ENCODE results near the gene LAMP1.
"Not testable (repeated sequence)": the region's sequence is repeated elsewhere in the genome, so short reads cannot be mapped to it uniquely, and the experiment has no call there.

LAMP1 gene

DNA sequence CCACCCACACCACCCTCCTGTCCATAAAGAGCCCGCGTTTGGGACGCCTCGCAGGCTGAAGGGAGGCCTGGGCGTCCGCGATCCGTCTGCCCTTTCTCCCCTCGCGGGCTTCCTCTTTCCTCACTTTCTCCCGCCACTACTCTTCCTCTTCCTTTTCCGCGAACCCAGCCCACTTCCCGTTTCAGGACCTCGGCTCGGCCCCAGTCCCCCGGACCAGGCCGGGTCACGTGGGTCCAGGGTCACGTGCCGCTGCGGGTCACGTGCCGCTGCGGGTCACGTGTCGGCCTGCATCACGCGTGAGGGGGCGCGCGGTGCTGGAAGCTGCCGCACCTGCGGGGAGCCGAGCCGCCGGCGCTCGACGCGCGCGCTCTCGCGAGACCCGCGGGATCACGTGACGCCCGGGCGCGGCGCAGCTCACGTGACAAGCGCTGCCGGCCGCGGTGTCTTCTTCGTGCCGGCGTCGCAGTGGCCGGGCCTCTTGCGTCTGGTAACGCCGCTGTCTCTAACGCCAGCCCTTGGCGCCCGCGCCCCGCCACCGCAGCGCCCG lies at the start of gene LAMP1:
TSS of gene LAMP1 (plus strand) at position 417 of the 547 bp plus-strand sequence. CDS start 196 bp downstream, outside the sequence.
- peak within 1 kb of the TSS; percentile 89 to 99 (median 93) for H3K9ac ChIP-seq (ENCODE audit: low read length in 5 of 5)
- H3K36me3 ChIP-seq (ENCODE audit: control insufficient read depth in 5 of 5, insufficient read depth in 5 of 5, low read length in 5 of 5) = peaks cover 0 to 3% (median 0%) of the 10 kb centered on the region in 5 donors
- H3K9me3 ChIP-seq (ENCODE audit: control insufficient read depth in 5 of 5, low read length in 5 of 5) = no peaks in the 10 kb centered on the region
- H3K27me3 ChIP-seq (ENCODE audit: control insufficient read depth in 5 of 5, insufficient read depth in 4 of 5, low read length in 5 of 5) = no peaks in the 10 kb centered on the region
- peak within 1 kb of the TSS; percentile 78 to 92 (median 81) for H3K4me3 ChIP-seq (ENCODE audit: low read depth in 1 of 5, low read length in 5 of 5)
- peak within 1 kb of the TSS; percentile 92 for H3K27ac ChIP-seq (ENCODE audit: low read depth, low read length)
- H3K4me1 ChIP-seq (ENCODE audit: control insufficient read depth in 5 of 5, insufficient read depth in 5 of 5, low read length in 5 of 5) = peaks cover 4 to 39% (median 36%) of the 10 kb centered on the region in 5 donors

DNA sequence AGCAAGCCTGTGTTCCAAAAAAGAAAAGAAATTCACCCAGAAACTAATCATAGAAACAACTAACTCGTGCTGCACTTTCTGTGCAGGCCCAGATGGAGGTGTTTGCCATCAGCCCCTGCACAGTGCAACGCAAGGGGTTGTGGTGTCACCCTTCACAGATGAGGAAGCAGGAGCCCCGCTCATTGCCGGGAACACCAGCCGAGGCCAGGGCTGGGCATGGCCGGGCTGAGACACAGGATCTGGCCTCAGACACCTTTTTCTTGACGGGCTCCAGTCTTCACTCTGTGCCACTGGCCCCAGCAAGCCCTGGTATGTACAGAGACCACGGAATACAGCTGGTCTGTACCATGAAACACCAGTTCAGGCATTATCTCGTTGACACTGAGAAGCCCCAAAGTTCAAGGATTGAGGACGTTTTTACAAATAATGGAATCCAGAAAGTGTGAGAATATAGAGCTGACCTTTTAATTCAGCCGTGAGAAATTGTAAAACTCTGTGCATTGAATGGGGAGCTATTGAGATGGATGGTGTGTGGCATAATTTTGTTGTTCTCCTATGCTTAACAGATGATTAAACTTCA lies 44.4 kb upstream of the LAMP1 start:
- H3K4me3 ChIP-seq (ENCODE audit: low read depth in 1 of 5, low read length in 5 of 5) = no peak overlapping the region
- no peak overlapping the region for H3K9ac ChIP-seq (ENCODE audit: low read length in 5 of 5)
- H3K36me3 ChIP-seq (ENCODE audit: control insufficient read depth in 5 of 5, insufficient read depth in 5 of 5, low read length in 5 of 5) = peaks cover 42 to 94% (median 88%) of the 10 kb centered on the region in 5 donors
- H3K4me1 ChIP-seq (ENCODE audit: control insufficient read depth in 5 of 5, insufficient read depth in 5 of 5, low read length in 5 of 5) = no peaks in the 10 kb centered on the region
- H3K27ac ChIP-seq (ENCODE audit: low read depth, low read length) = no peak overlapping the region
- no peaks in the 10 kb centered on the region for H3K27me3 ChIP-seq (ENCODE audit: control insufficient read depth in 5 of 5, insufficient read depth in 4 of 5, low read length in 5 of 5)
- no peaks in the 10 kb centered on the region for H3K9me3 ChIP-seq (ENCODE audit: control insufficient read depth in 5 of 5, low read length in 5 of 5)

DNA sequence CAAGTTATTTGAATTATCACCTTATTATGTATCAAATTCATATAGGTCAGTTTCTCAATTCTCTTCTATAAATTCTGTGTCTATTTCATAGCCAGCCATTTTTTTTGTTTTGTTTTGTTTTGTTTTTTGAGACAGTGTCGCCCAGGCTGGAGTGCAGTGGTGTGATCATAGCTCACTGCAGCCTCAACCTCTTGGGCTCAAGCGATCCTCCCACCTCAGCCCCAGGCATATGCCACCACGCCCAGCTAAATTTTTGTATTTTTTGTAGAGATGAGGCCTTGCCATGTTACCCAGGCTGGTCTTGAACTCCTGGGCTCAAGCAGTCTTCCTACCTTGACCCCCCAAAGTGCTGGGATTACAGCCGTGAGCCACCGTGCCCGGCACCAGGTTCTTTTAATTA lies 39.1 kb upstream of the LAMP1 start:
- H3K9ac ChIP-seq (ENCODE audit: low read length in 5 of 5); H3K27me3 ChIP-seq (ENCODE audit: control insufficient read depth in 5 of 5, insufficient read depth in 4 of 5, low read length in 5 of 5); H3K9me3 ChIP-seq (ENCODE audit: control insufficient read depth in 5 of 5, low read length in 5 of 5); H3K4me3 ChIP-seq (ENCODE audit: low read depth in 1 of 5, low read length in 5 of 5); H3K27ac ChIP-seq (ENCODE audit: low read depth, low read length); H3K4me1 ChIP-seq (ENCODE audit: control insufficient read depth in 5 of 5, insufficient read depth in 5 of 5, low read length in 5 of 5): not testable (repeated sequence)
- H3K36me3 ChIP-seq (ENCODE audit: control insufficient read depth in 5 of 5, insufficient read depth in 5 of 5, low read length in 5 of 5) = peaks cover 27 to 86% (median 76%) of the 10 kb centered on the region in 5 donors

- Histone ChIP-seq H3K27ac (ENCODE audit: low read depth, low read length) (no peak overlapping the region), H3K9ac (ENCODE audit: low read length in 5 of 5) (no peak overlapping the region), H3K4me3 (ENCODE audit: low read depth in 1 of 5, low read length in 5 of 5) (no peak overlapping the region), H3K36me3 (ENCODE audit: control insufficient read depth in 5 of 5, insufficient read depth in 5 of 5, low read length in 5 of 5) (peaks cover 22 to 85% (median 73%) of the 10 kb centered on the region in 5 donors), H3K9me3 (ENCODE audit: control insufficient read depth in 5 of 5, low read length in 5 of 5) (no peaks in the 10 kb centered on the region), H3K27me3 (ENCODE audit: control insufficient read depth in 5 of 5, insufficient read depth in 4 of 5, low read length in 5 of 5) (no peaks in the 10 kb centered on the region), H3K4me1 (ENCODE audit: control insufficient read depth in 5 of 5, insufficient read depth in 5 of 5, low read length in 5 of 5) (no peaks in the 10 kb centered on the region)
Observed at GRCh38 chr13:113258321-113259054, 38.6 kb upstream of the LAMP1 start.

GRCh38 chr13:113260996-113261395 lies 36.0 kb upstream of the LAMP1 start:
- Histone ChIP-seq H3K36me3 (ENCODE audit: control insufficient read depth in 5 of 5, insufficient read depth in 5 of 5, low read length in 5 of 5) (peaks cover 20 to 78% (median 60%) of the 10 kb centered on the region in 5 donors), H3K4me1 (ENCODE audit: control insufficient read depth in 5 of 5, insufficient read depth in 5 of 5, low read length in 5 of 5) (no peaks in the 10 kb centered on the region), H3K9ac (ENCODE audit: low read length in 5 of 5) (no peak overlapping the region), H3K27ac (ENCODE audit: low read depth, low read length) (no peak overlapping the region), H3K9me3 (ENCODE audit: control insufficient read depth in 5 of 5, low read length in 5 of 5) (no peaks in the 10 kb centered on the region), H3K27me3 (ENCODE audit: control insufficient read depth in 5 of 5, insufficient read depth in 4 of 5, low read length in 5 of 5) (no peaks in the 10 kb centered on the region), H3K4me3 (ENCODE audit: low read depth in 1 of 5, low read length in 5 of 5) (no peak overlapping the region)

DNA sequence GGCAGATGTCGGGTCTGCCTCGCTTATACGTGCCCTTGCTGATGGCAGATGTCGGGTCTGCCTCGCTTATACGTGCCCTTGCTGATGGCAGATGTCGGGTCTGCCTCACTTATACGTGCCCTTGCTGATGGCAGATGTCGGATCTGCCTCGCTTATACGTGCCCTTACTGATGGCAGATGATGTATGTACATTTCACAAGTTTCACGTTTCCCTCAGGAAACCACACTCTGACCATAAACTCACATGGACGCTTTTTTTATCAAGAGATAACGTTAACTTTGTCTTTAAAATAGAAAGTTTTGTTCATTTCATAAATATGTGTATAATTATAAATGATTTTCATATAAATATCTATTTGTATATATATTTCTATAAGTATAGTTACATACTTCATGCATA lies 34.0 kb upstream of the LAMP1 start:
- not testable (repeated sequence) for H3K27ac ChIP-seq (ENCODE audit: low read depth, low read length); H3K4me1 ChIP-seq (ENCODE audit: control insufficient read depth in 5 of 5, insufficient read depth in 5 of 5, low read length in 5 of 5); H3K4me3 ChIP-seq (ENCODE audit: low read depth in 1 of 5, low read length in 5 of 5); H3K9me3 ChIP-seq (ENCODE audit: control insufficient read depth in 5 of 5, low read length in 5 of 5); H3K9ac ChIP-seq (ENCODE audit: low read length in 5 of 5); H3K27me3 ChIP-seq (ENCODE audit: control insufficient read depth in 5 of 5, insufficient read depth in 4 of 5, low read length in 5 of 5)
- peaks cover 20 to 63% (median 46%) of the 10 kb centered on the region in 5 donors for H3K36me3 ChIP-seq (ENCODE audit: control insufficient read depth in 5 of 5, insufficient read depth in 5 of 5, low read length in 5 of 5)

GRCh38 chr13:113267642-113268405 lies 29.2 kb upstream of the LAMP1 start:
- H3K27ac ChIP-seq (ENCODE audit: low read depth, low read length) = no peak overlapping the region

GRCh38 chr13:113272031-113272430 lies 25.0 kb upstream of the LAMP1 start:
- H3K4me1 ChIP-seq (ENCODE audit: control insufficient read depth in 5 of 5, insufficient read depth in 5 of 5, low read length in 5 of 5) = peaks cover 0 to 9% (median 3%) of the 10 kb centered on the region in 5 donors
- no peaks in the 10 kb centered on the region for H3K27me3 ChIP-seq (ENCODE audit: control insufficient read depth in 5 of 5, insufficient read depth in 4 of 5, low read length in 5 of 5)
- no peaks in the 10 kb centered on the region for H3K9me3 ChIP-seq (ENCODE audit: control insufficient read depth in 5 of 5, low read length in 5 of 5)
- H3K9ac ChIP-seq (ENCODE audit: low read length in 5 of 5) = no peak overlapping the region
- H3K4me3 ChIP-seq (ENCODE audit: low read depth in 1 of 5, low read length in 5 of 5) = no peak overlapping the region
- H3K36me3 ChIP-seq (ENCODE audit: control insufficient read depth in 5 of 5, insufficient read depth in 5 of 5, low read length in 5 of 5) = peaks cover 0 to 5% (median 0%) of the 10 kb centered on the region in 5 donors
- H3K27ac ChIP-seq (ENCODE audit: low read depth, low read length) = no peak overlapping the region

More at GRCh38 chr13:113267642-113268405, 29.2 kb upstream of the LAMP1 start:
- Histone ChIP-seq H3K4me3 (ENCODE audit: low read depth in 1 of 5, low read length in 5 of 5) (no peak overlapping the region), H3K9me3 (ENCODE audit: control insufficient read depth in 5 of 5, low read length in 5 of 5) (no peaks in the 10 kb centered on the region), H3K4me1 (ENCODE audit: control insufficient read depth in 5 of 5, insufficient read depth in 5 of 5, low read length in 5 of 5) (no peaks in the 10 kb centered on the region), H3K9ac (ENCODE audit: low read length in 5 of 5) (no peak overlapping the region), H3K27me3 (ENCODE audit: control insufficient read depth in 5 of 5, insufficient read depth in 4 of 5, low read length in 5 of 5) (no peaks in the 10 kb centered on the region), H3K36me3 (ENCODE audit: control insufficient read depth in 5 of 5, insufficient read depth in 5 of 5, low read length in 5 of 5) (peaks cover 10 to 21% (median 12%) of the 10 kb centered on the region in 5 donors)

DNA sequence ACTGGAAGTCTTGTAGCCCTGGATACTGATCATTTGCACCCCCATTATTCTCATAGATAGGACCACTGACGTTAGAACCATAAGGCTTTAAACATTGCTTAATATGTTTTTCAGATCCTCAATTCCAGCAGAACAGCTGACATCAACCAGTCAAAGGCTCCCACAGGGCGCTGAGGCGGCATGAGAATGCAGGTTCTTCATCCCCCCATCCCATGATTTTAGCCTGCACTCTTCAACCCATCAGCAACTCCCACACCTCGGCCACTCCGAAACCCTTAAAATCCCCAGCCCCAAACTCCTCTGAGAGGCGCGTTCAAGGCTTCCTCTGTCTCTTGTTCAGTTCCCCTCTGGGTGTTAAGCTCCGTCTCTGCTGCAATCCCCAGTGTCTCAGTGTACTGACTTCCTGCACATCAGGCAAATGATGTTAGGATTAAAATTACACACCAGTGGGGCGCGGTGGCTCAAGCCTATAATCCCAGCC lies 24.3 kb upstream of the LAMP1 start:
- H3K9me3 ChIP-seq (ENCODE audit: control insufficient read depth in 5 of 5, low read length in 5 of 5) = no peaks in the 10 kb centered on the region
- H3K27ac ChIP-seq (ENCODE audit: low read depth, low read length) = no peak overlapping the region
- H3K9ac ChIP-seq (ENCODE audit: low read length in 5 of 5) = peak overlapping the region in 1 of 5 donors; percentile 35

More for the DNA sequence above, 24.3 kb upstream of the LAMP1 start:
- peaks cover 0 to 5% (median 0%) of the 10 kb centered on the region in 5 donors for H3K36me3 ChIP-seq (ENCODE audit: control insufficient read depth in 5 of 5, insufficient read depth in 5 of 5, low read length in 5 of 5)
- no peaks in the 10 kb centered on the region for H3K27me3 ChIP-seq (ENCODE audit: control insufficient read depth in 5 of 5, insufficient read depth in 4 of 5, low read length in 5 of 5)
- H3K4me1 ChIP-seq (ENCODE audit: control insufficient read depth in 5 of 5, insufficient read depth in 5 of 5, low read length in 5 of 5) = peaks cover 0 to 9% (median 3%) of the 10 kb centered on the region in 5 donors
- H3K4me3 ChIP-seq (ENCODE audit: low read depth in 1 of 5, low read length in 5 of 5) = no peak overlapping the region
